Upper lobe of left lung (tissue), 6 donors: ENCODE data around the gene LRP8. TPM values are rescaled to one million over a fixed set of nuclear protein-coding genes. Genes with fewer than 3 reads are reported as not detected.

ENCODE experiments used
- ATAC-seq, 2 donors: fragments of 200-7000 bp; cut with Tn5 transposase; one replicate each; pipeline ENCODE4 v1.9.1; 2022; ENCODE audit warnings: mild to moderate bottlenecking in 2 of 2, moderate library complexity in 2 of 2; ENCODE audit not compliant: low FRiP score in 2 of 2
- DNase-seq, 2 donors: peaks; one replicate each; pipeline ENCODE4 v3.0.0-alpha.2; 2019 to 2020
- H3K27ac ChIP-seq, 4 donors: fragments of 200-600 bp; sonication (generic); one replicate each; pipeline ENCODE4 v1.5.1; 2016 to 2019
- H3K27me3 ChIP-seq, 4 donors: fragments of 200-600 bp; sonication (generic); one replicate each; pipeline ENCODE4 v1.5.1; 2017 to 2019
- H3K36me3 ChIP-seq, 4 donors: fragments of 200-600 bp; sonication (generic); one replicate each; pipeline ENCODE4 v1.5.1; 2016 to 2019
- H3K4me1 ChIP-seq, 4 donors: fragments of 200-600 bp; sonication (generic); one replicate each; pipeline ENCODE4 v1.5.1; 2018 to 2019
- H3K4me3 ChIP-seq, 4 donors: fragments of 200-600 bp; sonication (generic); one replicate each; pipeline ENCODE4 v1.5.1; 2017 to 2019; ENCODE audit warnings: mild to moderate bottlenecking in 2 of 4, moderate library complexity in 1 of 4
- H3K9me3 ChIP-seq, 4 donors: fragments of 200-600 bp; sonication (generic); one replicate each; pipeline ENCODE4 v1.5.1; 2018 to 2019
- CTCF ChIP-seq, 6 experiments: fragments of 450-650 bp in 4 of 6; fragments of 200-600 bp in 2 of 6; sonication (generic) in 2 of 6; IDR thresholded peaks; one replicate each; pipeline ENCODE4 v1.5.1; 2016 to 2019; ENCODE audit warnings: antibody characterized with exemption in 6 of 6
- EP300 ChIP-seq, 4 donors: sonication (generic); formaldehyde crosslinking; IDR thresholded peaks; one replicate each; pipeline ENCODE4 v1.5.1; 2017; ENCODE audit warnings: antibody characterized with exemption in 4 of 4, control low read depth in 2 of 4
- POLR2A ChIP-seq, 4 donors: fragments of 450-650 bp; IDR thresholded peaks; one replicate each; pipeline ENCODE4 v1.5.1; 2016 to 2017; ENCODE audit warnings: antibody characterized with exemption in 4 of 4, mild to moderate bottlenecking in 2 of 4
- POLR2AphosphoS5 ChIP-seq, 2 donors: sonication (generic); formaldehyde crosslinking; IDR thresholded peaks; one replicate each; pipeline ENCODE4 v1.5.1; 2017; ENCODE audit warnings: antibody characterized with exemption in 2 of 2
- WGBS, 2 donors: methylation state at CpG; one replicate each; pipeline ENCODE4 v1.1.5; 2017 to 2018; 5-methylcytosine and 5-hydroxymethylcytosine counted together
- total RNA-seq, 6 donors: library from RNA; depleted of rRNA in 4 of 6; stranded (reverse); fragments of >200 nt in 4 of 6; gene quantifications; one replicate each; pipeline versions ENCODE4 v1.1.0 to v1.2.1, GENCODE V29; 2016 to 2021
- donor health status: DM: no; HTN: no; CAD: no; lungs with moderate emphysema.
- donor health status: DM: no; HTN: yes; CAD: no; lungs with severe emphysema.

The LRP8 gene
- total RNA-seq, 6 donors from 2014 or later: 4.6 to 23.0 (median 11.1) TPM

- Histone ChIP-seq H3K9me3 (no peaks in the 10 kb centered on the region), H3K36me3 (no peaks in the 10 kb centered on the region), H3K27me3 (no peaks in the 10 kb centered on the region), H3K27ac (no peak overlapping the region), H3K4me1 (peaks cover 3 to 21% (median 4%) of the 10 kb centered on the region in 4 donors), H3K4me3 (no peak overlapping the region)
- TF ChIP-seq EP300 (IDR thresholded peaks at IDR 0.05): no peak
- TF ChIP-seq POLR2A (IDR thresholded peaks at IDR 0.05): no peak
- no peak for TF ChIP-seq POLR2AphosphoS5 (IDR thresholded peaks at IDR 0.05)
- no peak for TF ChIP-seq CTCF (IDR thresholded peaks at IDR 0.05)
- ATAC-seq (no peak), DNase-seq (no peak)
- 76 to 81% methylated on average over 8 to 12 of the region's 12 CpGs for WGBS, 2 donors
Measured at GRCh38 chr1:53298045-53298637, 29.7 kb downstream of the LRP8 start.

- H3K9me3 ChIP-seq: no peaks in the 10 kb centered on the region
- H3K27me3 ChIP-seq: no peaks in the 10 kb centered on the region
- ATAC-seq: no peak
- WGBS, 2 donors: 94 to 95% methylated on average over 12 to 17 of the region's 17 CpGs
- no peak overlapping the region for H3K27ac ChIP-seq
- H3K4me1 ChIP-seq: peaks cover 4 to 27% (median 7%) of the 10 kb centered on the region in 4 donors
- H3K4me3 ChIP-seq: no peak overlapping the region
- H3K36me3 ChIP-seq: no peaks in the 10 kb centered on the region
- TF ChIP-seq POLR2AphosphoS5 (IDR thresholded peaks at IDR 0.05): no peak
- TF ChIP-seq POLR2A (IDR thresholded peaks at IDR 0.05): no peak
- TF ChIP-seq EP300 (IDR thresholded peaks at IDR 0.05): no peak
- TF ChIP-seq CTCF (IDR thresholded peaks at IDR 0.05): no peak
- no peak for DNase-seq
Measured at GRCh38 chr1:53297195-53297594, 30.7 kb downstream of the LRP8 start.

GRCh38 chr1:53296117-53296749, 31.6 kb downstream of the LRP8 start:
- Histone ChIP-seq H3K4me3 (no peak overlapping the region), H3K9me3 (no peaks in the 10 kb centered on the region), H3K27ac (peak overlapping the region in 1 of 4 donors; percentile 2), H3K27me3 (no peaks in the 10 kb centered on the region), H3K4me1 (peaks cover 4 to 27% (median 7%) of the 10 kb centered on the region in 4 donors), H3K36me3 (no peaks in the 10 kb centered on the region)
- peak in 1 of 2 donors; percentile 83 for DNase-seq
- no peak for TF ChIP-seq EP300 (IDR thresholded peaks at IDR 0.05)
- TF ChIP-seq POLR2AphosphoS5 (IDR thresholded peaks at IDR 0.05): no peak
- no peak for TF ChIP-seq POLR2A (IDR thresholded peaks at IDR 0.05)
- WGBS, 2 donors: 58 to 78% methylated on average over 3 to 12 of the region's 12 CpGs
- ATAC-seq: no peak

- Histone ChIP-seq H3K4me1 (peaks cover 4 to 27% (median 7%) of the 10 kb centered on the region in 4 donors), H3K36me3 (no peaks in the 10 kb centered on the region), H3K9me3 (no peaks in the 10 kb centered on the region), H3K4me3 (no peak overlapping the region), H3K27me3 (no peaks in the 10 kb centered on the region), H3K27ac (peak overlapping the region in 1 of 4 donors; percentile 2)
- TF ChIP-seq EP300 (IDR thresholded peaks at IDR 0.05) (no peak), POLR2AphosphoS5 (IDR thresholded peaks at IDR 0.05) (no peak), CTCF (IDR thresholded peaks at IDR 0.05) (no peak), POLR2A (IDR thresholded peaks at IDR 0.05) (no peak)
- 56 to 65% methylated on average over 4 of the region's 4 CpGs for WGBS, 2 donors
- peak in 1 of 2 donors; percentile 40 for DNase-seq
- ATAC-seq: peak in 1 of 2 donors; percentile 10
Measured at GRCh38 chr1:53295726-53296116, 32.1 kb downstream of the LRP8 start.

GRCh38 chr1:53295295-53295694, 32.6 kb downstream of the LRP8 start:
- Histone ChIP-seq H3K36me3 (no peaks in the 10 kb centered on the region), H3K27me3 (no peaks in the 10 kb centered on the region), H3K9me3 (no peaks in the 10 kb centered on the region), H3K27ac (no peak overlapping the region), H3K4me3 (no peak overlapping the region), H3K4me1 (peaks cover 4 to 27% (median 7%) of the 10 kb centered on the region in 4 donors)
- ATAC-seq: no peak
- 80 to 85% methylated on average over 3 of the region's 3 CpGs for WGBS, 2 donors
- DNase-seq: no peak
- TF ChIP-seq POLR2A (IDR thresholded peaks at IDR 0.05) (no peak), EP300 (IDR thresholded peaks at IDR 0.05) (no peak), CTCF (IDR thresholded peaks at IDR 0.05) (no peak), POLR2AphosphoS5 (IDR thresholded peaks at IDR 0.05) (no peak)
